NAMALWA (cell line): ENCODE results near the gene OR11L1.

Experiments used
- DNase-seq: peaks from one replicate; pipeline ENCODE4 v3.0.0-alpha.2; 2015; ENCODE audit warnings: low spot score

OR11L1 gene

GRCh38 chr1:247812637-247813036 lies 29.1 kb downstream of the OR11L1 start:
- DNase-seq = no peak

GRCh38 chr1:247797518-247797917 lies 44.2 kb downstream of the OR11L1 start:
- DNase-seq = no peak
